Measurements from ENCODE around the gene ACY1.

- TF ChIP-seq POLR2AphosphoS5 (IDR thresholded peaks at IDR 0.05; ENCODE audit: insufficient read depth, low read depth, low read length) (no peak), CTCF (IDR thresholded peaks at IDR 0.05; ENCODE audit: extremely low read depth in 1 of 2, insufficient read depth in 1 of 2, low read depth in 1 of 2, low read length in 2 of 2) (peak; percentile 62 to 76), POLR2A (IDR thresholded peaks at IDR 0.05; ENCODE audit: low read depth, low read length) (no peak), FOS (IDR thresholded peaks at IDR 0.05; ENCODE audit: borderline replicate concordance, insufficient read depth, low read length) (no peak), EZH2 (IDR thresholded peaks at IDR 0.05; ENCODE audit: borderline replicate concordance, low read depth, low read length, severe bottlenecking) (no peak), MYC (IDR thresholded peaks at IDR 0.05; ENCODE audit: low read depth, low read length) (no peak), JUN (IDR thresholded peaks at IDR 0.05; ENCODE audit: borderline replicate concordance, insufficient read depth, insufficient read length, low read depth) (no peak), GATA2 (IDR thresholded peaks at IDR 0.05; ENCODE audit: insufficient read depth, insufficient read length, low read depth, low read length) (no peak)
Observed at GRCh38 chr3:51955893-51956770, 27.2 kb upstream of the ACY1 start.

Measured in endothelial cell of umbilical vein (primary cell).